Effector CD4-positive, alpha-beta T cell (primary cell): ENCODE results near the gene C1QTNF6.
"Not testable (repeated sequence)": the region's sequence is repeated elsewhere in the genome, so short reads cannot be mapped to it uniquely, and the experiment has no call there.

Experiments
- DNase-seq: peaks from one replicate; pipeline ENCODE4 v3.0.0-alpha.2; 2020
- total RNA-seq: gene quantifications from one replicate; lab custom pipeline; 2026; lab: John Stamatoyannopoulos, UW

C1QTNF6 gene
- 21.2 reads per million, percentile 48 among the genes with 10 or more reads in this experiment for total RNA-seq

GRCh38 chr22:37187891-37188761, at the start of gene C1QTNF6:
Gene C1QTNF6 (minus strand): TSS chr22:37188247. CDS start chr22:37188213, 34 bp downstream.
- DNase-seq: no peak

GRCh38 chr22:37235897-37236607, 48.0 kb upstream of the C1QTNF6 start:
- DNase-seq: no peak

GRCh38 chr22:37234736-37235711, 47.0 kb upstream of the C1QTNF6 start:
- no peak for DNase-seq

GRCh38 chr22:37233751-37234631, 45.9 kb upstream of the C1QTNF6 start:
- no peak for DNase-seq

GRCh38 chr22:37233371-37233750, 45.3 kb upstream of the C1QTNF6 start:
- DNase-seq: not testable (repeated sequence)

GRCh38 chr22:37232140-37232998, 44.3 kb upstream of the C1QTNF6 start:
- no peak for DNase-seq

- DNase-seq: no peak
Observed at GRCh38 chr22:37231406-37232139, 43.5 kb upstream of the C1QTNF6 start.

- DNase-seq: peak; percentile 59
Observed at GRCh38 chr22:37230673-37231405, 42.8 kb upstream of the C1QTNF6 start.

GRCh38 chr22:37229805-37230672, 42.0 kb upstream of the C1QTNF6 start:
- peak; percentile 90 for DNase-seq

GRCh38 chr22:37229012-37229804, 41.2 kb upstream of the C1QTNF6 start:
- DNase-seq: peak; percentile 24

- peak; percentile 42 for DNase-seq
Observed at GRCh38 chr22:37228106-37229011, 40.3 kb upstream of the C1QTNF6 start.

GRCh38 chr22:37226514-37226913, 38.5 kb upstream of the C1QTNF6 start:
- no peak for DNase-seq

- no peak for DNase-seq
Observed at GRCh38 chr22:37226087-37226486, 38.0 kb upstream of the C1QTNF6 start.

- no peak for DNase-seq
Observed at GRCh38 chr22:37225481-37225880, 37.4 kb upstream of the C1QTNF6 start.

- no peak for DNase-seq
Observed at GRCh38 chr22:37224757-37225420, 36.8 kb upstream of the C1QTNF6 start.
